ENCODE measurements around the gene NPFFR1. TPM values are rescaled to one million over a fixed set of nuclear protein-coding genes. Genes with fewer than 3 reads are reported as not detected.

Gene NPFFR1
- total RNA-seq, 1 donor from 2014 or later: not detected

GRCh38 chr10:70315815-70316214 is 32.0 kb upstream of the NPFFR1 start:
- DNase-seq (ENCODE audit: low spot score) (no peak), ATAC-seq (no peak)

GRCh38 chr10:70315276-70315675 is 31.5 kb upstream of the NPFFR1 start:
- no peak for DNase-seq (ENCODE audit: low spot score)
- no peak for ATAC-seq

GRCh38 chr10:70312972-70313371 is 29.2 kb upstream of the NPFFR1 start:
- DNase-seq (ENCODE audit: low spot score) (no peak), ATAC-seq (no peak)

- DNase-seq (ENCODE audit: low spot score): no peak
- no peak for ATAC-seq
These were observed 28.4 kb upstream of the NPFFR1 start for GRCh38 chr10:70312249-70312648.

- ATAC-seq (no peak), DNase-seq (ENCODE audit: low spot score) (no peak)
These were observed 27.9 kb upstream of the NPFFR1 start for GRCh38 chr10:70311698-70312097.

- no peak for DNase-seq (ENCODE audit: low spot score)
- ATAC-seq: no peak
These were observed 25.9 kb upstream of the NPFFR1 start for GRCh38 chr10:70309661-70310060.

- DNase-seq (ENCODE audit: low spot score) (no peak), ATAC-seq (no peak)
These were observed 24.6 kb upstream of the NPFFR1 start for GRCh38 chr10:70308121-70309060.

GRCh38 chr10:70306886-70307520 is 23.2 kb upstream of the NPFFR1 start:
- DNase-seq (ENCODE audit: low spot score) (no peak), ATAC-seq (no peak)

- ATAC-seq (no peak), DNase-seq (ENCODE audit: low spot score) (no peak)
These were observed 22.4 kb upstream of the NPFFR1 start for GRCh38 chr10:70306181-70306705.

- DNase-seq (ENCODE audit: low spot score): no peak
- no peak for ATAC-seq
These were observed 19.9 kb upstream of the NPFFR1 start for GRCh38 chr10:70303730-70304129.

- DNase-seq (ENCODE audit: low spot score) (no peak), ATAC-seq (peak; percentile 36)
These were observed 18.5 kb upstream of the NPFFR1 start for GRCh38 chr10:70302292-70302691.

- ATAC-seq: no peak
These were observed 17.2 kb upstream of the NPFFR1 start for GRCh38 chr10:70300908-70301597.

GRCh38 chr10:70300461-70300860 is 16.7 kb upstream of the NPFFR1 start:
- no peak for DNase-seq (ENCODE audit: low spot score)
- no peak for ATAC-seq

More at GRCh38 chr10:70300908-70301597, 17.2 kb upstream of the NPFFR1 start:
- no peak for DNase-seq (ENCODE audit: low spot score)

GRCh38 chr10:70299876-70300275 is 16.1 kb upstream of the NPFFR1 start:
- no peak for DNase-seq (ENCODE audit: low spot score)
- ATAC-seq: no peak

GRCh38 chr10:70298393-70298792 is 14.6 kb upstream of the NPFFR1 start:
- ATAC-seq (no peak), DNase-seq (ENCODE audit: low spot score) (no peak)

GRCh38 chr10:70297224-70297623 is 13.4 kb upstream of the NPFFR1 start:
- ATAC-seq (no peak), DNase-seq (ENCODE audit: low spot score) (no peak)

GRCh38 chr10:70296406-70296899 is 12.6 kb upstream of the NPFFR1 start:
- DNase-seq (ENCODE audit: low spot score) (peak; percentile 50), ATAC-seq (peak; percentile 74)

GRCh38 chr10:70295926-70296325 is 12.1 kb upstream of the NPFFR1 start:
- ATAC-seq (no peak), DNase-seq (ENCODE audit: low spot score) (no peak)

GRCh38 chr10:70295321-70295720 is 11.5 kb upstream of the NPFFR1 start:
- ATAC-seq (no peak), DNase-seq (ENCODE audit: low spot score) (no peak)

- DNase-seq (ENCODE audit: low spot score): no peak
These were observed 9.5 kb upstream of the NPFFR1 start for GRCh38 chr10:70293169-70293843.

GRCh38 chr10:70292004-70292403 is 8.2 kb upstream of the NPFFR1 start:
- ATAC-seq (no peak), DNase-seq (ENCODE audit: low spot score) (no peak)

More at GRCh38 chr10:70293169-70293843, 9.5 kb upstream of the NPFFR1 start:
- no peak for ATAC-seq
